ENCODE data around the gene SIGLEC12. TPM values are rescaled to one million over a fixed set of nuclear protein-coding genes. Genes with fewer than 3 reads are reported as not detected.

Gene SIGLEC12
- not detected for total RNA-seq (ENCODE audit: unreplicated experiment)
- long read RNA-seq: 0 reads

GRCh38 chr19:51501594-51502263 is at the start of gene SIGLEC12:
Gene SIGLEC12, minus strand, starts transcription at chr19:51501800. Its CDS starts 67 bp downstream, at chr19:51501733.
- H3K4me3 Mint-ChIP-seq (ENCODE audit: unreplicated experiment): no peak within 1 kb of the TSS
- DNase-seq (ENCODE audit: low spot score): no peak
- no peak for TF ChIP-seq CTCF (IDR thresholded peaks at IDR 0.05; ENCODE audit: unreplicated experiment)
- peaks cover 10% of the 10 kb centered on the region for H3K27me3 Mint-ChIP-seq (ENCODE audit: unreplicated experiment)
- peaks cover 19% of the 10 kb centered on the region for H3K36me3 Mint-ChIP-seq (ENCODE audit: low read depth, unreplicated experiment)
- peaks cover 6% of the 10 kb centered on the region for H3K4me1 Mint-ChIP-seq (ENCODE audit: unreplicated experiment)
- no peak within 1 kb of the TSS for H3K27ac Mint-ChIP-seq (ENCODE audit: unreplicated experiment)
- H3K9me3 Mint-ChIP-seq (ENCODE audit: unreplicated experiment): peaks cover 16% of the 10 kb centered on the region

GRCh38 chr19:51550848-51551672 is 49.5 kb upstream of the SIGLEC12 start:
- no peak overlapping the region for H3K4me3 Mint-ChIP-seq (ENCODE audit: unreplicated experiment)
- TF ChIP-seq CTCF (IDR thresholded peaks at IDR 0.05; ENCODE audit: unreplicated experiment): no peak
- H3K4me1 Mint-ChIP-seq (ENCODE audit: unreplicated experiment): peaks cover 46% of the 10 kb centered on the region
- H3K36me3 Mint-ChIP-seq (ENCODE audit: low read depth, unreplicated experiment): no peaks in the 10 kb centered on the region
- peaks cover 22% of the 10 kb centered on the region for H3K27me3 Mint-ChIP-seq (ENCODE audit: unreplicated experiment)
- no peak for DNase-seq (ENCODE audit: low spot score)
- no peaks in the 10 kb centered on the region for H3K9me3 Mint-ChIP-seq (ENCODE audit: unreplicated experiment)
- no peak overlapping the region for H3K27ac Mint-ChIP-seq (ENCODE audit: unreplicated experiment)

- peaks cover 54% of the 10 kb centered on the region for H3K4me1 Mint-ChIP-seq (ENCODE audit: unreplicated experiment)
- H3K27ac Mint-ChIP-seq (ENCODE audit: unreplicated experiment): no peak overlapping the region
- peaks cover 22% of the 10 kb centered on the region for H3K27me3 Mint-ChIP-seq (ENCODE audit: unreplicated experiment)
- no peaks in the 10 kb centered on the region for H3K36me3 Mint-ChIP-seq (ENCODE audit: low read depth, unreplicated experiment)
- DNase-seq (ENCODE audit: low spot score): no peak
- no peaks in the 10 kb centered on the region for H3K9me3 Mint-ChIP-seq (ENCODE audit: unreplicated experiment)
- peak overlapping the region; percentile 62 for H3K4me3 Mint-ChIP-seq (ENCODE audit: unreplicated experiment)
- TF ChIP-seq CTCF (IDR thresholded peaks at IDR 0.05; ENCODE audit: unreplicated experiment): no peak
Measured at GRCh38 chr19:51549533-51550324, 48.1 kb upstream of the SIGLEC12 start.

GRCh38 chr19:51548891-51549305 is 47.3 kb upstream of the SIGLEC12 start:
- H3K4me3 Mint-ChIP-seq (ENCODE audit: unreplicated experiment): peak overlapping the region; percentile 62
- H3K36me3 Mint-ChIP-seq (ENCODE audit: low read depth, unreplicated experiment): no peaks in the 10 kb centered on the region
- H3K9me3 Mint-ChIP-seq (ENCODE audit: unreplicated experiment): no peaks in the 10 kb centered on the region
- no peak for DNase-seq (ENCODE audit: low spot score)
- TF ChIP-seq CTCF (IDR thresholded peaks at IDR 0.05; ENCODE audit: unreplicated experiment): no peak
- peaks cover 22% of the 10 kb centered on the region for H3K27me3 Mint-ChIP-seq (ENCODE audit: unreplicated experiment)
- H3K4me1 Mint-ChIP-seq (ENCODE audit: unreplicated experiment): peaks cover 58% of the 10 kb centered on the region
- H3K27ac Mint-ChIP-seq (ENCODE audit: unreplicated experiment): peak overlapping the region; percentile 98
